Immature natural killer cell (primary cell): ENCODE measurements around the gene S100A1. TPM values are rescaled to one million over a fixed set of nuclear protein-coding genes. Genes with fewer than 3 reads are reported as not detected.
A peak's percentile ranks its signal among the peaks of the same experiment; 100 is the strongest.

ENCODE experiments used
- DNase-seq, 3 donors: peaks; one replicate each; pipeline ENCODE4 v3.0.0; 2022; ENCODE audit warnings: mixed read lengths in 1 of 3
- H3K27ac Mint-ChIP-seq, 6 donors: one replicate each; pipeline ENCODE4 v1.8.0; 2020; ENCODE audit warnings: mixed read lengths in 6 of 6, mild to moderate bottlenecking in 5 of 6, inconsistent platforms in 4 of 6, moderate library complexity in 3 of 6
- H3K27me3 Mint-ChIP-seq, 3 donors: one replicate each; pipeline ENCODE4 v1.8.0; 2020 to 2021; ENCODE audit warnings: low read depth in 3 of 3, mild to moderate bottlenecking in 3 of 3, mixed read lengths in 3 of 3, moderate library complexity in 3 of 3, inconsistent platforms in 1 of 3
- H3K36me3 Mint-ChIP-seq, 3 donors: one replicate each; pipeline ENCODE4 v1.8.0; 2020; ENCODE audit warnings: mixed read lengths in 3 of 3, inconsistent platforms in 2 of 3, mild to moderate bottlenecking in 2 of 3
- H3K4me1 Mint-ChIP-seq, 2 donors: one replicate each; pipeline ENCODE4 v1.8.0; 2020; ENCODE audit warnings: inconsistent platforms in 2 of 2, mild to moderate bottlenecking in 2 of 2, mixed read lengths in 2 of 2, moderate library complexity in 1 of 2
- H3K4me3 Mint-ChIP-seq, 5 donors: one replicate each; pipeline ENCODE4 v1.8.0; 2020; ENCODE audit warnings: mild to moderate bottlenecking in 5 of 5, mixed read lengths in 5 of 5, inconsistent platforms in 3 of 5, moderate library complexity in 3 of 5
- H3K9me3 Mint-ChIP-seq, 6 donors: one replicate each; pipeline ENCODE4 v1.8.0; 2020; ENCODE audit warnings: mild to moderate bottlenecking in 6 of 6, mixed read lengths in 6 of 6, inconsistent platforms in 4 of 6, moderate library complexity in 3 of 6
- polyA plus RNA-seq, 3 donors: library from polyadenylated mRNA; unstranded; fragments of 300-500 nt; fragmentation: Illumina TruSeq; gene quantifications; one replicate each; pipeline ENCODE4 v1.2.3, GENCODE V29; 2021

S100A1 gene
- polyA plus RNA-seq, 3 donors from 2014 or later: not detected

- no peak for DNase-seq
- H3K4me3 Mint-ChIP-seq: no peak overlapping the region
- H3K27ac Mint-ChIP-seq: peak overlapping the region in 2 of 6 donors; percentile 26 to 63
- peaks cover 15 to 40% (median 33%) of the 10 kb centered on the region in 3 donors for H3K36me3 Mint-ChIP-seq
- peaks cover 49 to 72% of the 10 kb centered on the region in 2 donors for H3K4me1 Mint-ChIP-seq
- no peaks in the 10 kb centered on the region for H3K9me3 Mint-ChIP-seq
- peaks cover 0 to 7% (median 0%) of the 10 kb centered on the region in 3 donors for H3K27me3 Mint-ChIP-seq
Observed at GRCh38 chr1:153643100-153643499, 14.9 kb downstream of the S100A1 start.

GRCh38 chr1:153643816-153644215 is 15.6 kb downstream of the S100A1 start:
- H3K4me3 Mint-ChIP-seq: no peak overlapping the region
- H3K36me3 Mint-ChIP-seq: peaks cover 15 to 40% (median 33%) of the 10 kb centered on the region in 3 donors
- no peak for DNase-seq
- no peaks in the 10 kb centered on the region for H3K9me3 Mint-ChIP-seq
- peaks cover 49 to 73% of the 10 kb centered on the region in 2 donors for H3K4me1 Mint-ChIP-seq
- peaks cover 0 to 7% (median 2%) of the 10 kb centered on the region in 3 donors for H3K27me3 Mint-ChIP-seq
- peak overlapping the region in 5 of 6 donors; percentile 19 to 66 (median 59) for H3K27ac Mint-ChIP-seq

GRCh38 chr1:153646672-153647345 is 18.6 kb downstream of the S100A1 start:
- DNase-seq: no peak
- H3K36me3 Mint-ChIP-seq: peaks cover 15 to 34% (median 27%) of the 10 kb centered on the region in 3 donors
- H3K9me3 Mint-ChIP-seq: no peaks in the 10 kb centered on the region
- peak overlapping the region; percentile 58 to 89 (median 82) for H3K27ac Mint-ChIP-seq
- H3K4me3 Mint-ChIP-seq: peak overlapping the region in 3 of 5 donors; percentile 31 to 59 (median 50)
- H3K27me3 Mint-ChIP-seq: peaks cover 0 to 4% (median 2%) of the 10 kb centered on the region in 3 donors
- H3K4me1 Mint-ChIP-seq: peaks cover 46 to 70% of the 10 kb centered on the region in 2 donors

GRCh38 chr1:153647346-153647714 is 19.1 kb downstream of the S100A1 start:
- peaks cover 45 to 64% of the 10 kb centered on the region in 2 donors for H3K4me1 Mint-ChIP-seq
- H3K27me3 Mint-ChIP-seq: peaks cover 0 to 4% (median 2%) of the 10 kb centered on the region in 3 donors
- no peak overlapping the region for H3K4me3 Mint-ChIP-seq
- H3K9me3 Mint-ChIP-seq: no peaks in the 10 kb centered on the region
- H3K27ac Mint-ChIP-seq: peak overlapping the region; percentile 58 to 89 (median 82)
- DNase-seq: no peak
- H3K36me3 Mint-ChIP-seq: peaks cover 15 to 30% (median 27%) of the 10 kb centered on the region in 3 donors

- Mint-ChIP-seq H3K9me3 (no peaks in the 10 kb centered on the region), H3K4me3 (no peak overlapping the region)
Observed at GRCh38 chr1:153648000-153648643, 19.9 kb downstream of the S100A1 start.

GRCh38 chr1:153649137-153649862 is 21.1 kb downstream of the S100A1 start:
- H3K27me3 Mint-ChIP-seq: peaks cover 0 to 2% (median 1%) of the 10 kb centered on the region in 3 donors
- H3K9me3 Mint-ChIP-seq: no peaks in the 10 kb centered on the region
- DNase-seq: no peak
- H3K36me3 Mint-ChIP-seq: peaks cover 10 to 18% (median 15%) of the 10 kb centered on the region in 3 donors
- no peak overlapping the region for H3K4me3 Mint-ChIP-seq
- H3K4me1 Mint-ChIP-seq: peaks cover 31 to 47% of the 10 kb centered on the region in 2 donors
- H3K27ac Mint-ChIP-seq: peak overlapping the region in 5 of 6 donors; percentile 16 to 75 (median 68)

More at GRCh38 chr1:153648000-153648643, 19.9 kb downstream of the S100A1 start:
- Mint-ChIP-seq H3K36me3 (peaks cover 15 to 26% (median 23%) of the 10 kb centered on the region in 3 donors), H3K4me1 (peaks cover 42 to 59% of the 10 kb centered on the region in 2 donors), H3K27ac (peak overlapping the region in 5 of 6 donors; percentile 51 to 81 (median 70)), H3K27me3 (peaks cover 0 to 2% (median 2%) of the 10 kb centered on the region in 3 donors)
- DNase-seq: no peak

- DNase-seq: no peak
- H3K9me3 Mint-ChIP-seq: no peaks in the 10 kb centered on the region
- peaks cover 8 to 13% (median 10%) of the 10 kb centered on the region in 3 donors for H3K36me3 Mint-ChIP-seq
- H3K27ac Mint-ChIP-seq: peak overlapping the region in 4 of 6 donors; percentile 66 to 75 (median 70)
- peaks cover 27 to 42% of the 10 kb centered on the region in 2 donors for H3K4me1 Mint-ChIP-seq
- H3K4me3 Mint-ChIP-seq: no peak overlapping the region
- H3K27me3 Mint-ChIP-seq: peaks cover 0 to 2% (median 1%) of the 10 kb centered on the region in 3 donors
Observed at GRCh38 chr1:153649863-153650235, 21.6 kb downstream of the S100A1 start.

GRCh38 chr1:153651771-153652170 is 23.5 kb downstream of the S100A1 start:
- DNase-seq: no peak
- Mint-ChIP-seq H3K4me1 (peaks cover 12 to 23% of the 10 kb centered on the region in 2 donors), H3K27me3 (peaks cover 1 to 6% (median 2%) of the 10 kb centered on the region in 3 donors)

GRCh38 chr1:153652805-153653500 is 24.7 kb downstream of the S100A1 start:
- H3K27ac Mint-ChIP-seq: no peak overlapping the region
- no peak overlapping the region for H3K4me3 Mint-ChIP-seq

More at GRCh38 chr1:153651771-153652170, 23.5 kb downstream of the S100A1 start:
- no peak overlapping the region for H3K4me3 Mint-ChIP-seq
- H3K36me3 Mint-ChIP-seq: peaks cover 0 to 8% (median under 1%) of the 10 kb centered on the region in 3 donors
- H3K9me3 Mint-ChIP-seq: no peaks in the 10 kb centered on the region
- no peak overlapping the region for H3K27ac Mint-ChIP-seq

GRCh38 chr1:153655333-153655732 is 27.1 kb downstream of the S100A1 start:
- Mint-ChIP-seq H3K27ac (no peak overlapping the region), H3K27me3 (peaks cover 0 to 6% (median 0%) of the 10 kb centered on the region in 3 donors), H3K36me3 (peaks cover 0 to 3% (median 0%) of the 10 kb centered on the region in 3 donors), H3K9me3 (no peaks in the 10 kb centered on the region), H3K4me1 (peaks cover 16 to 19% of the 10 kb centered on the region in 2 donors), H3K4me3 (no peak overlapping the region)
- DNase-seq: no peak

More at GRCh38 chr1:153652805-153653500, 24.7 kb downstream of the S100A1 start:
- Mint-ChIP-seq H3K9me3 (no peaks in the 10 kb centered on the region), H3K4me1 (peaks cover 4 to 11% of the 10 kb centered on the region in 2 donors), H3K36me3 (peaks cover 0 to 3% (median 0%) of the 10 kb centered on the region in 3 donors), H3K27me3 (peaks cover 0 to 6% (median 2%) of the 10 kb centered on the region in 3 donors)
- DNase-seq: no peak

GRCh38 chr1:153658400-153659174 is 30.4 kb downstream of the S100A1 start, which contains the start of gene SNAPIN:
TSS of gene SNAPIN (plus strand) at chr1:153658703. CDS start at chr1:153658744, 41 bp downstream.
- DNase-seq: peak; percentile 86 to 88 (median 87)
- Mint-ChIP-seq H3K36me3 (peaks cover 11 to 14% (median 12%) of the 10 kb centered on the region in 3 donors), H3K9me3 (no peaks in the 10 kb centered on the region), H3K27me3 (peaks cover 0 to 6% (median 0%) of the 10 kb centered on the region in 3 donors), H3K4me1 (peaks cover 16 to 29% of the 10 kb centered on the region in 2 donors), H3K27ac (peak within 1 kb of the TSS; percentile 85 to 95 (median 92)), H3K4me3 (peak within 1 kb of the TSS; percentile 92 to 97 (median 95))

GRCh38 chr1:153659175-153659534 is 30.9 kb downstream of the S100A1 start:
- Mint-ChIP-seq H3K36me3 (peaks cover 9 to 19% (median 15%) of the 10 kb centered on the region in 3 donors), H3K4me1 (peaks cover 16 to 29% of the 10 kb centered on the region in 2 donors), H3K27me3 (peaks cover 0 to 6% (median 0%) of the 10 kb centered on the region in 3 donors), H3K9me3 (no peaks in the 10 kb centered on the region), H3K4me3 (peak overlapping the region; percentile 92 to 97 (median 95)), H3K27ac (peak overlapping the region; percentile 85 to 95 (median 92))
- DNase-seq: peak in 1 of 3 donors; percentile 16
